ENCODE results near the gene SLC6A6.

- TF ChIP-seq CTCF (IDR thresholded peaks at IDR 0.05; ENCODE audit: low read length), result no peak
- no peak for TF ChIP-seq EZH2 (optimal IDR thresholded peaks at IDR 0.05; ENCODE audit: low read depth, low read length)
These were observed 27.6 kb downstream of the SLC6A6 start for GRCh38 chr3:14430053-14430452.
